Stimulated activated CD4-positive, alpha-beta T cell treated with anti-CD3 and anti-CD28 coated beads, Interleukin-1b, Interleukin-23, amount 100 ng/mL, for 24 hours (primary cell): Measurements from ENCODE around the gene LAMTOR4.

ENCODE experiments used
- DNase-seq, 4 experiments: peaks; one replicate each; pipeline ENCODE4 v3.0.0-alpha.2; 2020; ENCODE audit warnings: low read depth in 4 of 4, low spot score in 1 of 4

Gene LAMTOR4

GRCh38 chr7:100152937-100153666, 4.4 kb downstream of the LAMTOR4 start:
- no peak for DNase-seq

DNA sequence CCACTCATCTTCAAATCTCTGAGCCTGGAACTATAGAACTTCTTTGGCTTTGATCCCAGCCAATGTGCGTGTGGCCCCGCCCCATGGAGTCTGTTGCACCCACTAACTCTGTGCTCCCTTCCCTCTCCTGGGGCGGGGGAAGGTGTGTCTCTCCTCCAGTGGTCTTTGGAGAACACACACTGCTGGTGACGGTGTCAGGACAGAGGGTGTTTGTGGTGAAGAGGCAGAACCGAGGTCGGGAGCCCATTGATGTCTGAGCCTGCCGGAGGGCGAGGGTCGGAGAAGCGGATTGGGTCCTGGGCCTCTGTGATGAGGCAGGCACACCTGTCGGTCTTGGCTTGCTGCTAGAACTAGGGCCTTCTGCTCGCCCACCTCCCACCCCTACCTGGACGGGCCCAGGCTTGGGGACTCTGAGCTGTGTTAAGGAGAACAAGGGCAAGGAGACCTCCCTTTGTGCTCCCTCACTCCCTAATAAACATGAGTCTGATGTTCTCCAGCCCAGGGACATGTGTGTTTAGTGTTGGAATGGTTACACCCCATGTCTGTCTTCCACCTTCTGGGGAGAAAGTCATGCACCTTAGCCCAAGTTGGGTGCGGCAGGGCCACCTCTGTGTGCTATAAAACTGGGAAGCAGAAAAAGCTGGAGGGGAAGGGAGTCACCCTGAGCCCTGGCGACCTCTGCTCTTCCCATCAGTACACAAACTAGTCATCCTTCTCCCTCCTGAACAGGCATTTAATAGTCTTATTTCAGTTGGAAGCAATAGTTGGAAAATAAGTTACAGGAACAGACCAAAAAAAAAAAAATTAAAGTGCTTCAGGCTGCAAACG, 5.2 kb downstream of the LAMTOR4 start:
- DNase-seq, result no peak

GRCh38 chr7:100154651-100155491, 6.2 kb downstream of the LAMTOR4 start:
- DNase-seq, result no peak

DNA sequence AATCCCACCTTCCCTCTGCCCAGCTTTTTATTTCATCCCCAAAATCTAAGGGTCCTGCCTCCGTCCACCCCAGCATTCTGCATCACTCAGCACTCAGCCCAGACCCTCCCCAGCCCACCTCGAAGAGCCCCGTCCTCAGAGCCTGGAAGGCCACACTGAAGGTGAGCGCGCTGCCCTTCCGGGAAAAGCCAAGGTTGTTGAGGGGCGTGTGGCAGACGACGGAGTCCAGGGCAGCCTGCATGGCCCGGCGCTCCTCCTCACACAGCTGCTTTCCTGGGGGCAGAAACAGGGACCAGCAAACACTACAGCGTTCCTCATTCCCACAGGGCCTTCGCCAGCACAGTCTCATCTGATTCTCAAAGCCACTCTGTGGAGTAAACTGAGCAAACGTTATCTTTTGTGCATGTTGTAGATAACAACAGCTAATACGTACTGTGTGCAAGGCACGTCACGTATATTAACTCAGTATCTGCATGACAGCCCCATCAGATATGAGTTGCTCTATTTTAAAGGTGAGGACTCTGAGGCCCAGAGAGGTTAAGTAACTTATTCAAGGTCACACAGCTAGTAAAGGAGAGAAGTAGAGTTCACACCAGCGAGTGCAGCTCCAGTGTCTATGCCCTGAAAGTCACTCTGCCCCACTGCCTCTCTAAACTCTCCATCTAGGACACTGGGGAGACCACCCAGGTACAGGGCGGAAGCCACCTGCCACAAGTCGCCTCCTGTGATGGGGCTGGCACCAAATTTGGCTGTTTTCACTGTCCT, 7.0 kb downstream of the LAMTOR4 start:
- DNase-seq, result no peak

- no peak for DNase-seq
Measured at GRCh38 chr7:100156331-100157068, 7.8 kb downstream of the LAMTOR4 start.

GRCh38 chr7:100157069-100157333, 8.3 kb downstream of the LAMTOR4 start:
- no peak for DNase-seq

GRCh38 chr7:100157334-100158228, 8.9 kb downstream of the LAMTOR4 start:
- DNase-seq, result no peak

GRCh38 chr7:100158229-100159098, 9.7 kb downstream of the LAMTOR4 start, which contains the start of gene TRAPPC14:
TRAPPC14 (minus strand) TSS chr7:100158723; CDS start chr7:100158499, 224 bp downstream.
- peak; percentile 82 to 97 (median 90) for DNase-seq

- DNase-seq, result no peak
Measured at GRCh38 chr7:100159099-100159623, 10.4 kb downstream of the LAMTOR4 start.

DNA sequence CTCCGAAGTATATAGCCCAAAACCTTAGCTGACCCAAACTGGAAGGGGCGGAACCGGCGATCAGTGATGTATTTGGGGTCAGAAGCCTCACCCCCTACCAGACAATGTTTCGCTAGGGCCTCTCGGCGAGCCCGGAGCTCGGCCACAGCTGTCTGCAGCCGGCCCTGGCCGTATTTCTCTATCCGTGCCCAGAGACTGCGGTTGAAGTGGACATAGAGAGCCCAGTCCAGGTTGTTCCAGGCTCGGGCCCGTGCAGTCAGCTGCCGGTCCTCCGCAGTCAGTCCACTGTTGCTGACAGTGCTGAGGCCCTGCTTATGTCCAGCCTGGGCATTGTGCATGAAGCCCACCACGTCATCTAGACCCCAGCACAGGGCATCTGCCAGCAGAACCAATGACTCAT, 11.3 kb downstream of the LAMTOR4 start:
- DNase-seq, result no peak

DNA sequence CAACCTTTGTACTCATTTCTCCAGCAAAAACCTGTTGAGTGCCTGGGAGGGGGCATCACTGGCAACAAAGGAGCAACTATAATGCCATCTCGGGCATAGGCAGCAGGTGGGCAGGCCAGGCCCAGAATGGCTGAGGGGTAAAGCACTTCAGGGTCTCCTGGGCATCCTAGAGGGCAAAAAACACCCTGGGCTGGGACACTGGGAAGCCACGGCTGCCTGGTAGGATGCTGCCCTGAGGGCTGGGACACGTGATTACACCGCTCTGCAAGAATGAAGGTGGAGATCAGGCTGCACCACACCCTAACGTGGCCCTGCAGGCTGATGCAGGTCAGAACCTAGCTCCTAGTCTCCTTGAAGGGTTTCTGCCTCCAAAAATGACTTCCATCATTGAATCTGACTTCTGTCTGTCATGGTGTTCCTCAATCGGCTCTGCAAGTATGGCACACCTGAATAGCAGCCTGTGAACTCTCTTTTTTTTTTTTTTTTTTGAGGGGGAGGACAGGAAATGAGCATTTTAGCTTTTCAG, 14.4 kb downstream of the LAMTOR4 start:
- no peak for DNase-seq

GRCh38 chr7:100163871-100164270, 15.2 kb downstream of the LAMTOR4 start:
- no peak for DNase-seq

GRCh38 chr7:100166317-100166940, 17.7 kb downstream of the LAMTOR4 start:
- no peak for DNase-seq

GRCh38 chr7:100166970-100167911, 18.5 kb downstream of the LAMTOR4 start:
- DNase-seq, result no peak

- DNase-seq, result no peak
Measured at GRCh38 chr7:100167912-100168323, 19.2 kb downstream of the LAMTOR4 start.

- DNase-seq, result no peak
Measured at GRCh38 chr7:100169147-100169850, 20.6 kb downstream of the LAMTOR4 start.
